T-helper 1 cell (primary cell): Measurements from ENCODE around the gene SMTNL2.
A peak's percentile ranks its signal among the peaks of the same experiment; 100 is the strongest.
"Not testable (repeated sequence)": the region's sequence is repeated elsewhere in the genome, so short reads cannot be mapped to it uniquely, and the experiment has no call there.

Source experiments
- DNase-seq, 5 donors: peaks; one replicate each; pipeline ENCODE4 v3.0.0-alpha.2; 2012 to 2020

Gene SMTNL2

GRCh38 chr17:4638766-4639165 lies 54.4 kb downstream of the SMTNL2 start:
- not testable (repeated sequence) for DNase-seq

GRCh38 chr17:4639301-4640059 lies 55.2 kb downstream of the SMTNL2 start:
- peak in 1 of 5 donors; percentile 37 for DNase-seq

- peak in 1 of 5 donors; percentile 13 for DNase-seq
Measured at GRCh38 chr17:4640569-4641188, 56.4 kb downstream of the SMTNL2 start.

GRCh38 chr17:4641297-4642195 lies 57.2 kb downstream of the SMTNL2 start, which contains the start of gene ALOX15:
TSS of gene ALOX15 (minus strand) at chr17:4641678. CDS start at chr17:4641651, 27 bp downstream.
- no peak for DNase-seq

- no peak for DNase-seq
Measured at GRCh38 chr17:4642286-4642685, 58.0 kb downstream of the SMTNL2 start.

GRCh38 chr17:4643676-4644075 lies 59.3 kb downstream of the SMTNL2 start:
- no peak for DNase-seq

GRCh38 chr17:4645642-4646041 lies 61.3 kb downstream of the SMTNL2 start:
- DNase-seq: no peak

GRCh38 chr17:4648741-4649140 lies 64.4 kb downstream of the SMTNL2 start:
- DNase-seq: no peak

- no peak for DNase-seq
Measured at GRCh38 chr17:4652997-4653396, 68.7 kb downstream of the SMTNL2 start.

- DNase-seq: not testable (repeated sequence)
Measured at GRCh38 chr17:4655933-4656332, 71.6 kb downstream of the SMTNL2 start.

- no peak for DNase-seq
Measured at GRCh38 chr17:4657678-4658077, 73.3 kb downstream of the SMTNL2 start.
